ENCODE results near the gene STK4. TPM values are rescaled to one million over a fixed set of nuclear protein-coding genes. Genes with fewer than 3 reads are reported as not detected.
"Not testable (repeated sequence)": the region's sequence is repeated elsewhere in the genome, so short reads cannot be mapped to it uniquely, and the experiment has no call there.

Gene STK4
- total RNA-seq, 1 donor from 2014 or later, result 34.8 TPM

DNA sequence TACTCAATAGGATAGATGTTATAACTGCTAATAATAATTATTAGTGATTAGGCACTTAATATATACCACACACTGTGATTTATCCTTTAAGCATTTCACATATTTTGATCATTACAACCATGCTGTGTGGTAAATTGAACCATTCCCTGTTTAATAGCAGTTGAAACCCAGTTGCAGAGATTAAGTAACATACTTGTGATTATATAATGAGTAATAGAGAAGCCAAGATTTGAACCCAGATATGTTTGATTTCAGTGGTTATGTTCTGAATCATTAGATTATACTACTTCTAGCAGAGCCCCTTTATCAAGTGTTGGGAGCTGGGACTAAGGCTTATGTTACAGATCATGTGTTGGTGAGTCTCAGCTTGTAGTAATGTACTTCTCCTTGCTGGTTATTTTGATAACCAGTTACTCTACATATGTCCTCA, 44.1 kb downstream of the STK4 start:
- peak; percentile 70 for DNase-seq (ENCODE audit: low read depth)
- no peaks in the 10 kb centered on the region for H3K27me3 ChIP-seq (ENCODE audit: control insufficient read depth, insufficient read depth, low read length)
- H3K4me3 ChIP-seq (ENCODE audit: low read depth, low read length), result no peak overlapping the region
- peaks cover 1% of the 10 kb centered on the region for H3K36me3 ChIP-seq (ENCODE audit: control insufficient read depth, insufficient read depth, low read length)
- FAIRE-seq, result no peak
- TF ChIP-seq, protein P1, sequence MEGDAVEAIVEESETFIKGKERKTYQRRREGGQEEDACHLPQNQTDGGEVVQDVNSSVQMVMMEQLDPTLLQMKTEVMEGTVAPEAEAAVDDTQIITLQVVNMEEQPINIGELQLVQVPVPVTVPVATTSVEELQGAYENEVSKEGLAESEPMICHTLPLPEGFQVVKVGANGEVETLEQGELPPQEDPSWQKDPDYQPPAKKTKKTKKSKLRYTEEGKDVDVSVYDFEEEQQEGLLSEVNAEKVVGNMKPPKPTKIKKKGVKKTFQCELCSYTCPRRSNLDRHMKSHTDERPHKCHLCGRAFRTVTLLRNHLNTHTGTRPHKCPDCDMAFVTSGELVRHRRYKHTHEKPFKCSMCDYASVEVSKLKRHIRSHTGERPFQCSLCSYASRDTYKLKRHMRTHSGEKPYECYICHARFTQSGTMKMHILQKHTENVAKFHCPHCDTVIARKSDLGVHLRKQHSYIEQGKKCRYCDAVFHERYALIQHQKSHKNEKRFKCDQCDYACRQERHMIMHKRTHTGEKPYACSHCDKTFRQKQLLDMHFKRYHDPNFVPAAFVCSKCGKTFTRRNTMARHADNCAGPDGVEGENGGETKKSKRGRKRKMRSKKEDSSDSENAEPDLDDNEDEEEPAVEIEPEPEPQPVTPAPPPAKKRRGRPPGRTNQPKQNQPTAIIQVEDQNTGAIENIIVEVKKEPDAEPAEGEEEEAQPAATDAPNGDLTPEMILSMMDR (IDR thresholded peaks at IDR 0.05; ENCODE audit: insufficient read depth, low read length, severe bottlenecking), result no peak

- DNase-seq (ENCODE audit: low read depth) (peak; percentile 56), FAIRE-seq (no peak)
- TF ChIP-seq, protein P1 (IDR thresholded peaks at IDR 0.05; ENCODE audit: insufficient read depth, low read length, severe bottlenecking), result peak; percentile 74
- Histone ChIP-seq H3K4me3 (ENCODE audit: low read depth, low read length) (no peak overlapping the region), H3K27me3 (ENCODE audit: control insufficient read depth, insufficient read depth, low read length) (no peaks in the 10 kb centered on the region), H3K36me3 (ENCODE audit: control insufficient read depth, insufficient read depth, low read length) (peaks cover 1% of the 10 kb centered on the region)
Observed at GRCh38 chr20:45011108-45011526, 44.8 kb downstream of the STK4 start.

DNA sequence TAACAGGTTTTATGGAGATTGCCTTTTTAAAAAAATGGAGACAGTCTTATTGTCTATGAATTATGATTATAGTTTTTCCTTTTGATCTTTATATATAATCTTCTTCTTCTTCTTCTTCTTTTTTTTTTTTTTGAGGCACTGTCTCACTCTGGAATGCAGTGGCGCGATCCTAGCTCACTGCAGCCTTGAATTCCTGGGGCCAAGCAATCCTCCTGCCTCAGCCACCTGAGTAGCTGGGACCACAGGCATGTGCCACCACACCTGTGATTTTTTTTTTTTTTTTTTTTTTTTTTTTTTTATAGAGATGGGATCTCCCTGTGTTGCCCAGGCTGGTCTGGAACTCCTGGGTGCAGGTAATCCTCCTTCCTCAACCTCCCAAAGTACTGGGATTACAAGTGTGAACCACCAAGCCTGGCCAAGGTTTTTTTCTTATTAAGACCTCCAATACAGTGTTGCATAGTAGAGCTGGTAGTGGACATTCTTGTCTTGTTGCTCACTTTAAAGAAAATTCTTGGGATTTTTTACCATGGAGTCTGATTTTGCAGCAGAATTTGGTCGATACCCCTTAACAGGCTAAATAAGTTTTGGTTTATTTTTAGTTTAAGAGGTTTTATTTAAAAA, 46.5 kb downstream of the STK4 start:
- FAIRE-seq, result no peak
- TF ChIP-seq, protein P1 (IDR thresholded peaks at IDR 0.05; ENCODE audit: insufficient read depth, low read length, severe bottlenecking), result no peak
- H3K4me3 ChIP-seq (ENCODE audit: low read depth, low read length), result no peak overlapping the region

DNA sequence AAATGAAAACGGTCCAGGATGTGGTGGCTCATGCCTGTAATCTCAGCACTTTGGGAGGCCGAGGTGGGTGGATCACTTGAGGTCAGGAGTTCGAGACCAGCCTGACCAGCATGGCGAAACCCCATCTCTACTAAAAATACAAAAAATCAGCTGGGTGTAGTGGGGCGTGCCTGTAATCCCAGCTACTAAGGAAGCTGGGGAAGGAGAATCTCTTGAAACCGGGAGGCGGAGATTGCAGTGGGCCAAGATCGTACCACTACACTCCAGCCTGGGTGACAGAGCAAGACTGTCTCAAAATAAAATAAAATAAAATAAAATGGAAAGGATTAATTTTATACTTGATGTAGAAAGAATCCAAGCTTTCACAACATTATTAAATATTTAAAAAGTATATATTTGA, 47.8 kb downstream of the STK4 start:
- not testable (repeated sequence) for DNase-seq (ENCODE audit: low read depth); H3K4me3 ChIP-seq (ENCODE audit: low read depth, low read length); FAIRE-seq; H3K27me3 ChIP-seq (ENCODE audit: control insufficient read depth, insufficient read depth, low read length); H3K36me3 ChIP-seq (ENCODE audit: control insufficient read depth, insufficient read depth, low read length)

More for the DNA sequence above, 46.5 kb downstream of the STK4 start:
- Histone ChIP-seq H3K36me3 (ENCODE audit: control insufficient read depth, insufficient read depth, low read length) (peaks cover 1% of the 10 kb centered on the region), H3K27me3 (ENCODE audit: control insufficient read depth, insufficient read depth, low read length) (no peaks in the 10 kb centered on the region)
- no peak for DNase-seq (ENCODE audit: low read depth)

GRCh38 chr20:45014671-45015415, 48.5 kb downstream of the STK4 start:
- H3K4me3 ChIP-seq (ENCODE audit: low read depth, low read length), result no peak overlapping the region
- TF ChIP-seq, protein P1 (IDR thresholded peaks at IDR 0.05; ENCODE audit: insufficient read depth, low read length, severe bottlenecking), result no peak

GRCh38 chr20:45016089-45016671, 49.9 kb downstream of the STK4 start:
- FAIRE-seq (no peak), DNase-seq (ENCODE audit: low read depth) (no peak)
- Histone ChIP-seq H3K4me3 (ENCODE audit: low read depth, low read length) (no peak overlapping the region), H3K27me3 (ENCODE audit: control insufficient read depth, insufficient read depth, low read length) (no peaks in the 10 kb centered on the region), H3K36me3 (ENCODE audit: control insufficient read depth, insufficient read depth, low read length) (no peaks in the 10 kb centered on the region)
- TF ChIP-seq, protein P1 (IDR thresholded peaks at IDR 0.05; ENCODE audit: insufficient read depth, low read length, severe bottlenecking), result no peak

More at GRCh38 chr20:45014671-45015415, 48.5 kb downstream of the STK4 start:
- Histone ChIP-seq H3K27me3 (ENCODE audit: control insufficient read depth, insufficient read depth, low read length) (no peaks in the 10 kb centered on the region), H3K36me3 (ENCODE audit: control insufficient read depth, insufficient read depth, low read length) (no peaks in the 10 kb centered on the region)
- FAIRE-seq (no peak), DNase-seq (ENCODE audit: low read depth) (no peak)

Data from bronchial epithelial cell (primary cell).